ENCODE data around the gene SLC17A7. TPM values are rescaled to one million over a fixed set of nuclear protein-coding genes. Genes with fewer than 3 reads are reported as not detected.

SLC17A7 gene
- total RNA-seq, 1 donor from 2014 or later: not detected

DNA sequence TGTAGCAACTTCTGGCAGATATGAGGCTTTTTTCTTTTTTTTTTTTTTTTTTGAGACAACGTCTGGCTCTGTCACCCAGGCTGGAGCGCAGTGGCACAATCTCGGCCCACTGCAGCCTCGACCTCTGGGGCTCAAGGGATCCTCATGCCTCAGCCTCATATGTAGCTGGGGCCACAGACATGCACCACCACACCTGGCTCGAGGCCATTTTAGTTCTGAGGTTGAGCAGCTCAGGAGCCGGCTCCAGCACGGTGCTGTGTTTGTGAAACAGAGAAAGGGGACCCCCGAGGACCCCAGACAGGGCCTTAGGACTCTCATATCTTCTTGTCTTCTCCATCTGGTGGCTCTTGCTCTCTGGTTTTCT lies 29.3 kb upstream of the SLC17A7 start:
- no peak overlapping the region for H3K4me3 ChIP-seq (ENCODE audit: low read depth, low read length)
- no peaks in the 10 kb centered on the region for H3K36me3 ChIP-seq (ENCODE audit: control insufficient read depth, insufficient read depth, low read length)
- TF ChIP-seq, protein P1, sequence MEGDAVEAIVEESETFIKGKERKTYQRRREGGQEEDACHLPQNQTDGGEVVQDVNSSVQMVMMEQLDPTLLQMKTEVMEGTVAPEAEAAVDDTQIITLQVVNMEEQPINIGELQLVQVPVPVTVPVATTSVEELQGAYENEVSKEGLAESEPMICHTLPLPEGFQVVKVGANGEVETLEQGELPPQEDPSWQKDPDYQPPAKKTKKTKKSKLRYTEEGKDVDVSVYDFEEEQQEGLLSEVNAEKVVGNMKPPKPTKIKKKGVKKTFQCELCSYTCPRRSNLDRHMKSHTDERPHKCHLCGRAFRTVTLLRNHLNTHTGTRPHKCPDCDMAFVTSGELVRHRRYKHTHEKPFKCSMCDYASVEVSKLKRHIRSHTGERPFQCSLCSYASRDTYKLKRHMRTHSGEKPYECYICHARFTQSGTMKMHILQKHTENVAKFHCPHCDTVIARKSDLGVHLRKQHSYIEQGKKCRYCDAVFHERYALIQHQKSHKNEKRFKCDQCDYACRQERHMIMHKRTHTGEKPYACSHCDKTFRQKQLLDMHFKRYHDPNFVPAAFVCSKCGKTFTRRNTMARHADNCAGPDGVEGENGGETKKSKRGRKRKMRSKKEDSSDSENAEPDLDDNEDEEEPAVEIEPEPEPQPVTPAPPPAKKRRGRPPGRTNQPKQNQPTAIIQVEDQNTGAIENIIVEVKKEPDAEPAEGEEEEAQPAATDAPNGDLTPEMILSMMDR (IDR thresholded peaks at IDR 0.05; ENCODE audit: insufficient read depth, low read length, severe bottlenecking): no peak
- DNase-seq (ENCODE audit: low read depth) (no peak), FAIRE-seq (no peak)
- peaks cover 2% of the 10 kb centered on the region for H3K27me3 ChIP-seq (ENCODE audit: control insufficient read depth, insufficient read depth, low read length)

DNA sequence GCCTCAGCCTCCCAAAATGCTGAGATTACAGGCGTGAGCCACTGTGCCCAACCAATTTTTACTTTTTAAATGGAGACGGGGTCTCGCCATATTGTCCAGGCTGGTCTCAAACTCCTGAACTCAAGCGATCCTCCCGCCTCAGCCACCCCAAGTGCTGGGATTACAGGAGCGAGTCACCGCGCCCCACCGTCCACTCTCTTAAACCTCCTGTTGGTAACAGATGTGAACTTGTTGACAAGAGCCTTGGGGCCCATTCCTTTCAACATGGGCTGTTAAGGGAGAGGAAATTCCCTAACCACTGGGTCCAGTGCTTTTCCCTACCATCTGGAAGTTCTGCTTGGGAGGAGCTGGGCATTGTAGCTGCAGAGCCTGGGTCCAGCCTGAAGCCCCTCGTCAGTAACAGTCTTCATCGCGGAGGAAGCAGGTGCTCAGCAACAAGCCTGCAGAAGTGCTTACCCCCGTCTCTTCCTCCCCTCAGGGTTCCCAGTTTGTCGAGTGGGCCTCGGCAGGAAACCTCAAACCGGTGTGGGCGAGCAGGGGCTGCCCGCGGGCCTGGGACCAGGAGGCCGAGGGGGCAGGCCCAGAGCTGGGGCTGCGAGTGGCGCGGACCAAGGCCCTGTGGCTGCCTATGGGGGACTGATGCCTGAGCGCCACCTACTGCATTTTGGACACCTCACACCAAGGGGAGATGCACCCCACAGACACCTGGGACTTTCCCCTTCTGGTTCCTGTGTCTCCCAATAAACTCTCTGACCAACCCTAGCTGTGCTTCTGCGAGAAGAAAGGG lies 28.7 kb upstream of the SLC17A7 start:
- peaks cover 2% of the 10 kb centered on the region for H3K27me3 ChIP-seq (ENCODE audit: control insufficient read depth, insufficient read depth, low read length)
- FAIRE-seq (no peak), DNase-seq (ENCODE audit: low read depth) (no peak)
- H3K4me3 ChIP-seq (ENCODE audit: low read depth, low read length): no peak overlapping the region
- TF ChIP-seq, protein P1 (IDR thresholded peaks at IDR 0.05; ENCODE audit: insufficient read depth, low read length, severe bottlenecking): peak; percentile 13
- H3K36me3 ChIP-seq (ENCODE audit: control insufficient read depth, insufficient read depth, low read length): no peaks in the 10 kb centered on the region

DNA sequence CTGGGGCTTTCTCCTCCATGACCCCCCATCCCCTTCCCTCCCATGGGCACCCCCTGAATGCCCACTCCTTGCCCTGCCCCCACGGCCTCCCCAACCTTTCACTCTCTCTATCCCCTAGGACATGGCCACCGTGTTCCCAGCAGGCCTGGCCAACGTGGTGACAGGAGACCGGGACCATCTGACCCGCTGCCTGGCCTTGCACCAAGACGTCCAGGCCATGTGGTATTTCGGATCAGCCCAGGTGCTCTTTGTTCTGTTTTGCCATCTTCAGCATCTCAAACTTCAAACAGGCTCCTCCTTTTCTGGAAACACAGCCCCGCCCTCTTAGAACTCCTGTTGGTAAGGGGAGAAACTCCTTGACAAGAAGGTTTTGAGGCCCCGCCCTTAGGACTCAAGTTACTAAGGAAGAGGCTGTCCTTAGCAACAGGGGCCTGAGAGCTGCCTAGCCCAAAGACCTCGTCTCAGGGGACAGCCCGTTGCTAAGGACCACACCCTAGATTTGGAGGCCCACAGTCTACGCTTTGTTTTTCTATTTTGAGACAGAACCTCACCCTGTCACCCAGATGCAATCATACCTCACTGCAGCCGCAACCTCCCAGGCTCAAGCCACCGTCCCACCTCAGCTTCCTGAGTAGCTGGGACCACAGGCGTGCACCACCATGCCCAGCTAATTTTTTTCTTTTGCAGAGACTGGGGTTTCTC lies 27.6 kb upstream of the SLC17A7 start:
- TF ChIP-seq, protein P1 (IDR thresholded peaks at IDR 0.05; ENCODE audit: insufficient read depth, low read length, severe bottlenecking): no peak
- peak; percentile 66 for DNase-seq (ENCODE audit: low read depth)

DNA sequence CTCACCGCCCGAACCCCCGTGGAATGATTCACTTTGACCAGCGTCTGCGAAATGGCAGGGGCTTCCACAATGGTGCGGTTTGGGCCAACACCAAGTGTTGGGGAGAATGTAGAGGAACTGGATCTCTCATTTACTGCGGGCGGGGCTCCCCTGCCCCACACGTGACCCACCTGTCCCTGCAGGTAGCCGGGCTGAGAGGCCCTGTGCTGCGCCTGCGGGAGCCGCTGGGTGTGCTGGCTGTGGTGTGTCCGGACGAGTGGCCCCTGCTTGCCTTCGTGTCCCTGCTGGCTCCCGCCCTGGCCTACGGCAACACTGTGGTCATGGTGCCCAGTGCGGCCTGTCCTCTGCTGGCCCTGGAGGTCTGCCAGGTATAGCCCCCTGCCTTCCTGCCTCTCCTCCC lies 26.9 kb upstream of the SLC17A7 start:
- peaks cover 4% of the 10 kb centered on the region for H3K36me3 ChIP-seq (ENCODE audit: control insufficient read depth, insufficient read depth, low read length)
- TF ChIP-seq, protein P1 (IDR thresholded peaks at IDR 0.05; ENCODE audit: insufficient read depth, low read length, severe bottlenecking): no peak
- FAIRE-seq: no peak
- peak; percentile 74 for DNase-seq (ENCODE audit: low read depth)
- H3K4me3 ChIP-seq (ENCODE audit: low read depth, low read length): no peak overlapping the region
- no peaks in the 10 kb centered on the region for H3K27me3 ChIP-seq (ENCODE audit: control insufficient read depth, insufficient read depth, low read length)

More for the DNA sequence above, 27.6 kb upstream of the SLC17A7 start:
- peaks cover 4% of the 10 kb centered on the region for H3K36me3 ChIP-seq (ENCODE audit: control insufficient read depth, insufficient read depth, low read length)
- H3K27me3 ChIP-seq (ENCODE audit: control insufficient read depth, insufficient read depth, low read length): no peaks in the 10 kb centered on the region
- no peak overlapping the region for H3K4me3 ChIP-seq (ENCODE audit: low read depth, low read length)
- FAIRE-seq: no peak

DNA sequence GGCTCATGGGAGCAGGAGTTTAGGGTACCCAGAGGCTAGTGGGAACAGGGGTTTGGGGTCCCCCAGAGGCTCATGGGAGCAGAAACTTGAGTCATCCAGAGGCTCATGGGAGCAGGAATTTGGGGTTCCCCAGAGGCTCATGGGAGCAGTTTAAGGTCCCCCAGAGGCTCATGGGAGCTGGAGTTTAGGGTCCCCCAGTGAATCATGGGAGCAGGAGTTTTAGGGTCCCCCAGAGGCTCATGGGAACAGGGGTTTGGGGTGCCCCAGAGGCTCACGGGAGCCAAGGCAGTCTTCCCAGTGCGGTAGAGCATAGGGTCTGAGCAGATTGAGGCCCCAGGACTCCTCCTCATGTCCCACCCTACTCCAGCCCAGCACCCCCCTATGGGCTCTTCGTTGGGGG lies 24.0 kb upstream of the SLC17A7 start:
- no peak for FAIRE-seq
- Histone ChIP-seq H3K4me3 (ENCODE audit: low read depth, low read length) (no peak overlapping the region), H3K27me3 (ENCODE audit: control insufficient read depth, insufficient read depth, low read length) (no peaks in the 10 kb centered on the region), H3K36me3 (ENCODE audit: control insufficient read depth, insufficient read depth, low read length) (peaks cover 4% of the 10 kb centered on the region)
- no peak for DNase-seq (ENCODE audit: low read depth)
- TF ChIP-seq, protein P1 (IDR thresholded peaks at IDR 0.05; ENCODE audit: insufficient read depth, low read length, severe bottlenecking): no peak
